A673 (cell line): Measurements from ENCODE around the gene CPED1.

Source experiments
- CTCF ChIP-seq: fragments of 300-800, 200-600 bp; sonication (generic); conservative IDR thresholded peaks from 2 replicates; pipeline ENCODE4 v1.5.1; 2017; ENCODE audit warnings: low read depth, mild to moderate bottlenecking, antibody characterized with exemption, low read length, moderate library complexity, mixed read lengths
- EZH2 ChIP-seq: fragments of 200-600 bp; sonication (generic); IDR thresholded peaks from 2 replicates; pipeline ENCODE4 v1.6.1; 2017; ENCODE audit warnings: borderline replicate concordance, low read depth, mild to moderate bottlenecking, mixed read lengths, antibody characterized with exemption, low read length; ENCODE audit not compliant: poor library complexity, severe bottlenecking

DNA sequence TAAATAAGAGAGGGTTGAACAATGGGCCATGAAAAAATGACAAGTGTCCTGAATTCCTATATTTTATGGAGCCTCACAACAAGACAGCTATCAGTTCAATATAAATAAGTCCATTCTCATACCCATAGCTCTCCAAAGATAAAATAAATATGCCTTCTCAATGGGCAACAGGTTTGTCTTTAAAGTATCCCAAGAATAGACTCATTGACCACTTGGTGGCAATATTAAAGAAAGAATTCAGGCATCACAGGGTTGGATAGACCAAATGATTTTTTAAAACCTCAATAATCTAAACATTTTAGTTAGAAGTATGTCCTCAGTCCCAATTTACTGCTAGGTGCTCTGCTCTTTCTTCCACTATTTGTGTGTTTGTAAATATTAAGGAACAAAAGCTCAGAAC, 175.2 kb downstream of the CPED1 start:
- TF ChIP-seq CTCF: no peak
- TF ChIP-seq EZH2: no peak
